Stimulated activated CD8-positive, alpha-beta memory T cell treated with anti-CD3 and anti-CD28 coated beads, Interleukin-4, amount 100 ng/mL, for 4 hours (primary cell): ENCODE data around the gene TP53I13.

Experiments used
- DNase-seq, 2 donors: peaks; one replicate each; pipeline ENCODE4 v3.0.0-alpha.2; 2020; ENCODE audit warnings: low read depth in 2 of 2, low spot score in 1 of 2

Gene TP53I13

GRCh38 chr17:29613856-29614255 is 45.4 kb downstream of the TP53I13 start:
- DNase-seq, result no peak

- DNase-seq, result no peak
Observed at GRCh38 chr17:29614349-29615047, 46.0 kb downstream of the TP53I13 start.

- peak; percentile 38 to 54 for DNase-seq
Observed at GRCh38 chr17:29615048-29615385, 46.5 kb downstream of the TP53I13 start.

DNA sequence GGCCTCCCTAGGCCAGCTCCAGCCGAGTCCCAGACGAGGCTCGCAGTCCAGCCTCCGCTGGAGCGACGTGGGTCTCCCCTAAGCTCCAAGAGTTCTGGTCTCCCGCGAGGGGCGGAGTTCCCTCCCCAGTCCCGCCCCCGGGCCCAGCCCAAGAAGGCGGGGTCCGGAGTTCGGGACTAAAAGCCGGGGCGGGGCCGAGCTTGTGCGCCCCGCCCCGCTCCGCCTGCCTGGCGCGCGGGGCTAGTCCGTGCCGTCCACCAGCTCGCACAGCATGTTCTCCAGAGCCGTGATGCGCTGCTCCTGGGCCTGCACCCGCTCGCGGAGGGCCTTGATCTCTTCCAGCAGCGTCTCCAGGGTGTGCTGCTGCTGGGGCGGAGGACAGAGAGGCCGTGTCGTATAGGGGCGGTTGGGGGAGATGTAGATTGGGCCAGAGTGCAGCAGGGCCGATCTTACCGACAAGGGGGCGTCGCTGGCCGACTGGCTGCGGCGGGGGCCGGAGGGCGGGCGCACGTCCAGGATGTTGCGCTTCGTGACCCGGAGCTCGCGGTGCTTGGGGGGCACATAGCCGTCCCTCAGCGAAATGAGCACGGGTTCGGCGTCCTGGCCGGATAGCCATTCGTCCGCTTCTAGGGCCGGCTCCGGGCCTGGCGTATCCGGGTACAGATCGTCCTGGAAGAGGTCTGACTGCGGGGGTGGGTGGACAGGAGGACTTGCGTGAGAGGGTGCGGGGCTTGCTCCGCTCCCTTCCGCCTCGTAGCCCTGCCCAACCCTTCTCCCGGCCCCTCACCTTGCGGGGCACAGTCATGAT is 47.2 kb downstream of the TP53I13 start:
- DNase-seq, result peak; percentile 62 to 66

DNA sequence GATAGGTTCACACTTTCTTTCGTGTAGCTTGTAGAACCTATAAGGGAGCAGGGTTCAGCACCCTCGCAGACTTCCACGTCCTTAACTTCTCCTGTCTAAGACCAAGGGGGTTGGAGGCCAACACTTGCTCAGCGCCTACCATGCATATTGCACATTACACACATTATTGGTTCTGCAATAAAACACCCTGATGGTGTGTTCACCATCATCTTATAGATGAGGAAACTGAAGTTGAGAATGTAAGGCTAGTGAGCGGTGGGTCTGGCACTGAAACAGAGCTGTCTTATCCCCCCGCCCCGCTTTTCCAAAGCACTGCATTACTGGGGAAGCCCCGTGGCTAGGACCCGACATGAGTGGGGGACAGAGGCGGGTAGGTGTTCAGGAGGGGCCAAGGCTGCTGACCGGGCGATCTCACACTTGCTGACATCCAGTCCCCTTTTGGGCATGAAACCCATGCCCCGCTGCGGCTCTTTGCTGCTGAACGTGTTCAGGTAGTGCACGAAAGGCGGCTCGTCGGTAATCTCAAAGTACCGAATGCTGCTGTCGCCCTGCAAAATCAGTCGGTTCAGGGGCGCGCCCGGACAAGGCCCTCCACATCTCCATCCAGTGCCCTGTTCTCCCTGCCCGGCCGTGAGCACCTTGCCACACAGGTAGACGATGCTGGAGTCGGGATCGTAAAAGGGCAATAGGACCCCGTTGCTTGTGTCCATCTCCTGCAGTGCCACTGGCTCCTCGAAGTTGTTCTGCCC is 48.0 kb downstream of the TP53I13 start:
- DNase-seq, result no peak

- peak; percentile 74 to 75 for DNase-seq
Observed at GRCh38 chr17:29617125-29617480, 48.6 kb downstream of the TP53I13 start.

- peak; percentile 70 to 80 for DNase-seq
Observed at GRCh38 chr17:29617481-29618271, 49.2 kb downstream of the TP53I13 start.

DNA sequence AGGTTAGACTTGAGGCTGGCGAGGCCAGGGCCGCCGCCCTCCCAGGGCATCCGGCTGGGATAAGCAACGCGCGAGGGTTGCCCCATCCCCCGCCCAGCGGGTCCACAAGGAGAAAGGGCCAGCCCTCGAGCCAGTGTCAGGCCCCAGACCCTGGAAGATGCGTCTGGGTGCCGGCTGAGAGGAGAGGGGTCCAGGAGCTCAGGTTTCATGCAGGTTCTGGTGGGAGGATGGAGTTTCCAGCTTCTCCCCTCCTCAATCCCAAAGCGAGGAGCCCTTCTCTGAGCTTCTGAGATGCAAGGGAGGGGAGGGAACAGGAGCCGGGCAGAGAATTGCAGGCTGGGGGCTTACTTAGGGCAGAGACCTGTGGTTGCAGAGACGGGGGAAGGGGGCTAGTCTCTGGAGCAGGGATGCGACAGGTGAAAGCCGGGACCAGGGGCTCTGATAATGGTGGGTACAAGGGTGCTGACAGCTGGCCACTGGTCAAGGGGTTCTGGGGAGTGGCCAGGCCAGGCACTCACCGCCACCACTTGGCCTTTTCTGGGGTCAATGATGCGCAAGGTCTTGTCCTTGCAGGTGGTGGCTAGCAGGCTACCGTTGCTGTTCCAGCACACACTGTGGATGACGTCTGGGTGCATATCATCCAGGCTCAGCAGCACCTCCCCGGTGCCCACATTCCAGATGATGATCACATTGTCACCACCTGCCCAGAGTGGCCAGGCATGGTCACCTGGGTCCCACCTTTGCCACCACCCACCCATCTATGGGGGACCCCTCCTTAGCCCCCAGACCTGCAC is 50.0 kb downstream of the TP53I13 start:
- no peak for DNase-seq

GRCh38 chr17:29619251-29619650 is 50.8 kb downstream of the TP53I13 start:
- no peak for DNase-seq

GRCh38 chr17:29620271-29620670 is 51.8 kb downstream of the TP53I13 start:
- no peak for DNase-seq

GRCh38 chr17:29620779-29621500 is 52.4 kb downstream of the TP53I13 start:
- no peak for DNase-seq

DNA sequence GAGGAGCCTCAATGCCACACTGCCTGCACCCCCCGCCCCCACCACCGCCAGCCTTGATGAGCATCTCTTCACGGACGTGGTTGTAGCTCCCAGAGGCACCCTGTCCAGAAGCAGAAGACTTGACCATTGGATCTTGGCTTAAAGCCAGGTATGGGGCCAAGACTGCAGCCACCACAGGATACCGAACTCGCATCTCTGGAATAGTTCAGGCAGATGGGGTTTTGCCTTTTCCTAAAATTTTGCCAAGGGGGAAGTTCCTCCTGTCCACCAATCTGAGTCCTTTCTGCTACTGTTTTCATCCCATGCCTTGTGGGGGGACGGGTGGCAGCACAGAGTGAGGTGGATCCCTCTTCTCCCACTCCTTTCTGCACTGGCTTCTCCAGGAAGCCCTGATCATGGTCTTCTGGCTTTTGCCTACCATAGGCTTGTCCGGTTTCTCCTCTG is 53.3 kb downstream of the TP53I13 start:
- no peak for DNase-seq
